Measurements from ENCODE around the gene C22orf39. TPM values are rescaled to one million over a fixed set of nuclear protein-coding genes. Genes with fewer than 3 reads are reported as not detected.
A peak's percentile ranks its signal among the peaks of the same experiment; 100 is the strongest.

C22orf39 gene
- total RNA-seq, 1 experiment from 2014 or later: 42.3 TPM

- Histone ChIP-seq H3K4me3 (ENCODE audit: insufficient read depth, low read depth, low read length) (no peak overlapping the region), H3K27me3 (ENCODE audit: control insufficient read depth, insufficient read depth, low read length) (no peaks in the 10 kb centered on the region), H3K36me3 (replicated peaks; ENCODE audit: control insufficient read depth, insufficient read depth, low read length) (peaks cover 6% of the 10 kb centered on the region)
- no peak for DNase-seq
Measured at GRCh38 chr22:19434401-19434800, 13.1 kb downstream of the C22orf39 start.

GRCh38 chr22:19432133-19432851, 15.2 kb downstream of the C22orf39 start, which contains the start of gene MRPL40:
Gene MRPL40 (plus strand): TSS chr22:19432545. CDS start chr22:19432555, 10 bp downstream.
- Histone ChIP-seq H3K36me3 (replicated peaks; ENCODE audit: control insufficient read depth, insufficient read depth, low read length) (peaks cover 6% of the 10 kb centered on the region), H3K27me3 (ENCODE audit: control insufficient read depth, insufficient read depth, low read length) (no peaks in the 10 kb centered on the region), H3K4me3 (ENCODE audit: insufficient read depth, low read depth, low read length) (peak within 1 kb of the TSS; percentile 92)
- DNase-seq: peak; percentile 91

GRCh38 chr22:19431649-19432132, 15.8 kb downstream of the C22orf39 start, which contains the start of gene HIRA:
Gene HIRA (minus strand): TSS chr22:19431733. CDS start chr22:19431476, 257 bp downstream.
- Histone ChIP-seq H3K4me3 (ENCODE audit: insufficient read depth, low read depth, low read length) (peak within 1 kb of the TSS; percentile 92), H3K27me3 (ENCODE audit: control insufficient read depth, insufficient read depth, low read length) (no peaks in the 10 kb centered on the region), H3K36me3 (replicated peaks; ENCODE audit: control insufficient read depth, insufficient read depth, low read length) (peaks cover 6% of the 10 kb centered on the region)
- DNase-seq: peak; percentile 94

GRCh38 chr22:19430890-19431541, 16.5 kb downstream of the C22orf39 start:
- Histone ChIP-seq H3K36me3 (replicated peaks; ENCODE audit: control insufficient read depth, insufficient read depth, low read length) (peaks cover 6% of the 10 kb centered on the region), H3K4me3 (ENCODE audit: insufficient read depth, low read depth, low read length) (peak overlapping the region; percentile 82), H3K27me3 (ENCODE audit: control insufficient read depth, insufficient read depth, low read length) (no peaks in the 10 kb centered on the region)
- DNase-seq: peak; percentile 79

GRCh38 chr22:19429950-19430889, 17.3 kb downstream of the C22orf39 start:
- DNase-seq: peak; percentile 54
- Histone ChIP-seq H3K36me3 (replicated peaks; ENCODE audit: control insufficient read depth, insufficient read depth, low read length) (peaks cover 4% of the 10 kb centered on the region), H3K4me3 (ENCODE audit: insufficient read depth, low read depth, low read length) (peak overlapping the region; percentile 82), H3K27me3 (ENCODE audit: control insufficient read depth, insufficient read depth, low read length) (no peaks in the 10 kb centered on the region)

GRCh38 chr22:19424186-19424500, 23.4 kb downstream of the C22orf39 start:
- Histone ChIP-seq H3K27me3 (ENCODE audit: control insufficient read depth, insufficient read depth, low read length) (no peaks in the 10 kb centered on the region), H3K36me3 (replicated peaks; ENCODE audit: control insufficient read depth, insufficient read depth, low read length) (no peaks in the 10 kb centered on the region; the same call in 1 of the 2 replicates), H3K4me3 (ENCODE audit: insufficient read depth, low read depth, low read length) (no peak overlapping the region)
- no peak for DNase-seq

GRCh38 chr22:19422440-19423301, 24.8 kb downstream of the C22orf39 start:
- Histone ChIP-seq H3K4me3 (ENCODE audit: insufficient read depth, low read depth, low read length) (no peak overlapping the region), H3K36me3 (replicated peaks; ENCODE audit: control insufficient read depth, insufficient read depth, low read length) (no peaks in the 10 kb centered on the region; the same call in 1 of the 2 replicates), H3K27me3 (ENCODE audit: control insufficient read depth, insufficient read depth, low read length) (no peaks in the 10 kb centered on the region)
- no peak for DNase-seq

GRCh38 chr22:19420321-19420720, 27.2 kb downstream of the C22orf39 start:
- H3K27me3 ChIP-seq (ENCODE audit: control insufficient read depth, insufficient read depth, low read length): no peaks in the 10 kb centered on the region
- no peak overlapping the region for H3K4me3 ChIP-seq (ENCODE audit: insufficient read depth, low read depth, low read length)
- no peak for DNase-seq
- no peaks in the 10 kb centered on the region; the same call in 1 of the 2 replicates for H3K36me3 ChIP-seq (replicated peaks; ENCODE audit: control insufficient read depth, insufficient read depth, low read length)

- no peaks in the 10 kb centered on the region for H3K27me3 ChIP-seq (ENCODE audit: control insufficient read depth, insufficient read depth, low read length)
- no peaks in the 10 kb centered on the region for H3K36me3 ChIP-seq (replicated peaks; ENCODE audit: control insufficient read depth, insufficient read depth, low read length)
- no peak overlapping the region for H3K4me3 ChIP-seq (ENCODE audit: insufficient read depth, low read depth, low read length)
- DNase-seq: no peak
Measured at GRCh38 chr22:19419464-19420178, 27.9 kb downstream of the C22orf39 start.

- no peak overlapping the region for H3K4me3 ChIP-seq (ENCODE audit: insufficient read depth, low read depth, low read length)
- no peak for DNase-seq
Measured at GRCh38 chr22:19419086-19419463, 28.4 kb downstream of the C22orf39 start.

GRCh38 chr22:19412923-19413322, 34.6 kb downstream of the C22orf39 start:
- Histone ChIP-seq H3K36me3 (replicated peaks; ENCODE audit: control insufficient read depth, insufficient read depth, low read length) (peaks cover 11% of the 10 kb centered on the region), H3K27me3 (ENCODE audit: control insufficient read depth, insufficient read depth, low read length) (no peaks in the 10 kb centered on the region), H3K4me3 (ENCODE audit: insufficient read depth, low read depth, low read length) (no peak overlapping the region)
- no peak for DNase-seq

More at GRCh38 chr22:19419086-19419463, 28.4 kb downstream of the C22orf39 start:
- H3K36me3 ChIP-seq (replicated peaks; ENCODE audit: control insufficient read depth, insufficient read depth, low read length): no peaks in the 10 kb centered on the region
- no peaks in the 10 kb centered on the region for H3K27me3 ChIP-seq (ENCODE audit: control insufficient read depth, insufficient read depth, low read length)

- DNase-seq: no peak
- H3K27me3 ChIP-seq (ENCODE audit: control insufficient read depth, insufficient read depth, low read length): no peaks in the 10 kb centered on the region
- H3K36me3 ChIP-seq (replicated peaks; ENCODE audit: control insufficient read depth, insufficient read depth, low read length): peaks cover 15% of the 10 kb centered on the region
- no peak overlapping the region for H3K4me3 ChIP-seq (ENCODE audit: insufficient read depth, low read depth, low read length)
Measured at GRCh38 chr22:19412478-19412877, 35.0 kb downstream of the C22orf39 start.

GRCh38 chr22:19411690-19412045, 35.8 kb downstream of the C22orf39 start:
- Histone ChIP-seq H3K36me3 (replicated peaks; ENCODE audit: control insufficient read depth, insufficient read depth, low read length) (peaks cover 20% of the 10 kb centered on the region), H3K27me3 (ENCODE audit: control insufficient read depth, insufficient read depth, low read length) (no peaks in the 10 kb centered on the region), H3K4me3 (ENCODE audit: insufficient read depth, low read depth, low read length) (no peak overlapping the region)
- DNase-seq: no peak

All from H7 (cell line).